SKM-1 (cell line): ENCODE data around the gene MAN2B1.
A peak's percentile ranks its signal among the peaks of the same experiment; 100 is the strongest.
"Not testable (repeated sequence)": the region's sequence is repeated elsewhere in the genome, so short reads cannot be mapped to it uniquely, and the experiment has no call there.

Experiments used
- DNase-seq: peaks from one replicate; lab custom pipeline; 2025; ENCODE audit not compliant: unreplicated experiment; lab: John Stamatoyannopoulos, UW

The MAN2B1 gene

GRCh38 chr19:12689581-12690216 lies 23.2 kb upstream of the MAN2B1 start:
- no peak for DNase-seq

GRCh38 chr19:12689012-12689411 lies 22.5 kb upstream of the MAN2B1 start:
- no peak for DNase-seq

GRCh38 chr19:12687496-12688196 lies 21.1 kb upstream of the MAN2B1 start, which contains the start of gene GNG14:
GNG14 (plus strand) TSS chr19:12687998; CDS start chr19:12688049, 51 bp downstream.
- DNase-seq, result no peak

GRCh38 chr19:12685831-12686230 lies 19.3 kb upstream of the MAN2B1 start:
- no peak for DNase-seq

- DNase-seq, result peak; percentile 98
Measured at GRCh38 chr19:12681074-12681987, 14.8 kb upstream of the MAN2B1 start, which contains the start of gene DHPS. DHPS (minus strand) TSS chr19:12681880; CDS start chr19:12681766, 114 bp downstream.

GRCh38 chr19:12680034-12680433 lies 13.5 kb upstream of the MAN2B1 start:
- DNase-seq, result no peak

GRCh38 chr19:12678039-12678438 lies 11.5 kb upstream of the MAN2B1 start:
- not testable (repeated sequence) for DNase-seq

- no peak for DNase-seq
Measured at GRCh38 chr19:12676928-12677327, 10.4 kb upstream of the MAN2B1 start.

GRCh38 chr19:12676384-12676792 lies 9.8 kb upstream of the MAN2B1 start:
- peak; percentile 59 for DNase-seq

- DNase-seq, result no peak
Measured at GRCh38 chr19:12675940-12676339, 9.4 kb upstream of the MAN2B1 start.

- no peak for DNase-seq
Measured at GRCh38 chr19:12675399-12675798, 8.9 kb upstream of the MAN2B1 start.

GRCh38 chr19:12672744-12673143 lies 6.2 kb upstream of the MAN2B1 start:
- no peak for DNase-seq

- no peak for DNase-seq
Measured at GRCh38 chr19:12670159-12670928, 3.8 kb upstream of the MAN2B1 start.

- DNase-seq, result peak; percentile 83
Measured at GRCh38 chr19:12669270-12670158, 3.0 kb upstream of the MAN2B1 start.

- no peak for DNase-seq
Measured at GRCh38 chr19:12668932-12669269, 2.4 kb upstream of the MAN2B1 start.

GRCh38 chr19:12668346-12668745 lies 1.8 kb upstream of the MAN2B1 start:
- DNase-seq, result no peak

- no peak for DNase-seq
Measured at GRCh38 chr19:12667731-12668302, 1.3 kb upstream of the MAN2B1 start.

GRCh38 chr19:12665671-12666264 lies 774 bp downstream of the MAN2B1 start:
- DNase-seq, result no peak

GRCh38 chr19:12665281-12665573 lies 1.3 kb downstream of the MAN2B1 start:
- DNase-seq, result peak; percentile 85
